K562 (cell line): ENCODE results near the gene STX18. TPM values are rescaled to one million over a fixed set of nuclear protein-coding genes. Genes with fewer than 3 reads are reported as not detected.
A peak's percentile ranks its signal among the peaks of the same experiment; 100 is the strongest.

Experiments
- ATAC-seq: fragments of 200-7000 bp; cut with Tn5 transposase; 3 replicates; pipeline ENCODE4 v1.9.1; 2020; ENCODE audit warnings: moderate library complexity
- BruUV-seq: library from RNA; stranded (reverse); fragments of 400-500 nt; replicated peaks from 2 replicates; lab custom pipeline; 2021; lab: Mats Ljungman, UMichigan
- CTCF ChIA-PET: fragments of 300-600 bp; formaldehyde crosslinking; extraction: SDS; loops from one replicate; lab custom pipeline; 2021; ENCODE audit warnings: low intra/inter-chr PET ratio; lab: Yijun Ruan, JAX
- POLR2A ChIA-PET: fragments of 300-600, 350-650 bp; sonication (Branson Sonifier 250); formaldehyde crosslinking; extraction: SDS; loops from one replicate; lab custom pipeline; 2021; ENCODE audit warnings: antibody characterized with exemption, inconsistent platforms; lab: Yijun Ruan, JAX
- DNase-seq, 4 experiments: peaks; one replicate each; pipeline versions ENCODE4 v3.0.0 to v3.0.0-alpha.2; 2011 to 2018; ENCODE audit warnings: low spot score in 3 of 4, mixed read lengths in 3 of 4; ENCODE audit errors: extremely low read depth in 1 of 4
- FAIRE-seq: peaks from 2 replicates; lab custom pipeline; 2011; peaks lifted over from hg19 to GRCh38; lab: Jason Lieb, UNC
- H2AFZ ChIP-seq: 2 replicates; pipeline ENCODE4 v1.6.0; 2011; ENCODE audit warnings: low read depth, low read length, control low read depth, inconsistent platforms
- H3K27ac ChIP-seq: fragments of 200-600 bp; 3 replicates; pipeline ENCODE4 v1.8.0; 2011; ENCODE audit warnings: low read depth, mild to moderate bottlenecking, control low read depth, inconsistent platforms, low read length, moderate library complexity, mixed read lengths; ENCODE audit errors: extremely low read depth
- H3K27me3 ChIP-seq, 2 experiments: fragments of 300-600 bp in 1 of 2; 2 replicates in 1 of 2; 3 replicates in 1 of 2; pipeline versions ENCODE4 v1.6.0 to v1.8.0; 2011; ENCODE audit warnings: inconsistent platforms in 2 of 2, low read length in 2 of 2, mild to moderate bottlenecking in 1 of 2, mixed read lengths in 1 of 2, moderate library complexity in 1 of 2; ENCODE audit not compliant: control insufficient read depth in 2 of 2, insufficient read depth in 2 of 2
- H3K36me3 ChIP-seq: fragments of 300-600 bp; 3 replicates; pipeline ENCODE4 v1.8.0; 2011; ENCODE audit warnings: mild to moderate bottlenecking, low read length, inconsistent platforms; ENCODE audit not compliant: control insufficient read depth, insufficient read depth
- H3K4me1 ChIP-seq, 2 experiments: fragments of 200-600 bp in 1 of 2; replicated peaks in 1 of 2; 2 replicates in 1 of 2; 3 replicates in 1 of 2; pipeline versions ENCODE4 v1.5.1 to v1.8.0; 2011; ENCODE audit warnings: inconsistent platforms in 2 of 2, low read length in 2 of 2, mild to moderate bottlenecking in 1 of 2, mixed read lengths in 1 of 2, moderate library complexity in 1 of 2; ENCODE audit not compliant: control insufficient read depth in 2 of 2, insufficient read depth in 2 of 2
- H3K4me2 ChIP-seq: 2 replicates; pipeline ENCODE4 v1.6.1; 2011; ENCODE audit warnings: low read length, control low read depth, inconsistent platforms, mixed read lengths; ENCODE audit not compliant: insufficient read depth
- H3K4me3 ChIP-seq: fragments of 200-600 bp; sonication (generic), shearing (Covaris generic); 2 replicates; pipeline ENCODE4 v1.5.1; 2016; ENCODE audit warnings: control low read depth, inconsistent platforms
- H3K79me2 ChIP-seq: fragments of 200-600 bp; 3 replicates; pipeline ENCODE4 v1.8.0; 2011; ENCODE audit warnings: low read length, inconsistent platforms; ENCODE audit not compliant: control insufficient read depth, insufficient read depth
- H3K9ac ChIP-seq, 2 experiments: 2 replicates each; pipeline versions ENCODE4 v1.6.0 to v1.6.1; 2011; ENCODE audit warnings: low read depth in 2 of 2, low read length in 2 of 2, control low read depth in 1 of 2, inconsistent platforms in 1 of 2, mild to moderate bottlenecking in 1 of 2, mixed read lengths in 1 of 2; ENCODE audit not compliant: insufficient read depth in 1 of 2
- H3K9me1 ChIP-seq: one replicate; pipeline ENCODE4 v1.6.0; 2011; ENCODE audit warnings: inconsistent platforms, mild to moderate bottlenecking, low read length, moderate library complexity; ENCODE audit not compliant: control insufficient read depth, insufficient read depth
- H3K9me3 ChIP-seq: replicated peaks from 2 replicates; pipeline ENCODE4 v1.5.1; 2011; ENCODE audit warnings: low read depth, low read length, inconsistent platforms; ENCODE audit not compliant: control insufficient read depth, insufficient read depth
- H4K20me1 ChIP-seq: replicated peaks from 2 replicates; pipeline ENCODE4 v1.6.1; 2011; ENCODE audit warnings: low read length, inconsistent platforms, mixed read lengths; ENCODE audit not compliant: control insufficient read depth, insufficient read depth
- CREM ChIP-seq: IDR thresholded peaks from 2 replicates; pipeline ENCODE4 v1.6.1; 2014; ENCODE audit warnings: antibody characterized with exemption, low read depth
- CTCFL ChIP-seq: IDR thresholded peaks from 2 replicates; pipeline ENCODE4 v1.6.1; 2011; ENCODE audit warnings: borderline replicate concordance, low read depth, mild to moderate bottlenecking, moderate library complexity, low read length; ENCODE audit not compliant: insufficient read depth, poor library complexity, severe bottlenecking
- DIDO1 ChIP-seq: fragments of 450-650 bp; IDR thresholded peaks from 2 replicates; pipeline ENCODE4 v1.6.1; 2016; ENCODE audit warnings: low read depth, missing biosample characterization, missing genetic modification characterization
- KAT2B ChIP-seq: IDR thresholded peaks from one replicate; pipeline ENCODE4 v1.6.1; 2012; ENCODE audit warnings: low read depth, mild to moderate bottlenecking, control low read depth, inconsistent platforms, low read length, moderate library complexity
- POLR2G ChIP-seq: fragments of 200-400 bp; formaldehyde crosslinking; IDR thresholded peaks from 2 replicates; pipeline ENCODE4 v1.6.1; 2017; ENCODE audit warnings: low read depth, mild to moderate bottlenecking, antibody characterized with exemption, low read length, moderate library complexity
- PURB ChIP-seq: sonication (generic); formaldehyde crosslinking; IDR thresholded peaks from 2 replicates; pipeline ENCODE4 v1.9.0; 2021; ENCODE audit warnings: low read depth, mild to moderate bottlenecking, missing genetic modification reagents
- WGBS: fragments of 100-300 bp; shearing (Covaris generic); methylation state at CpG from one replicate; pipeline ENCODE4 v1.1.6; 2016; ENCODE audit warnings: low coverage, mixed read lengths; ENCODE audit not compliant: insufficient coverage; ENCODE audit errors: missing lambda C conversion rate; 5-methylcytosine and 5-hydroxymethylcytosine counted together
- in situ Hi-C: fragments of 300-500 bp; cut with MboI; formaldehyde crosslinking; loops from 4 replicates; pipeline ENCODE4 v1.15.0; 2018; ENCODE audit warnings: inconsistent platforms, mixed read lengths
- intact Hi-C: fragments of 100-400 bp; cut with micrococcal nuclease; formaldehyde crosslinking; loops from 2 replicates; pipeline ENCODE4 v1.14.2; 2022
- polyA plus RNA-seq, 8 experiments: library from polyadenylated mRNA; depleted of rRNA in 4 of 8; stranded (reverse) in 5 of 8; unstranded in 3 of 8; fragments of >200 nt; fragmentation: Nextera tagmentation in 2 of 8; fragmentation: Illumina TruSeq in 1 of 8; extraction: Ambion mirVana in 2 of 8; extraction: Trizol in 1 of 8; gene quantifications; 2 replicates each; pipeline versions ENCODE4 v1.2.1 to v1.2.3, GENCODE V29; 2011 to 2014; ENCODE audit warnings: inconsistent platforms in 1 of 8, missing spikeins in 1 of 8
- total RNA-seq, 7 experiments: library from RNA; depleted of rRNA in 6 of 7; stranded (reverse); fragments of >200 nt in 6 of 7; fragmentation: Illumina TruSeq in 2 of 7; extraction: Trizol in 2 of 7; gene quantifications; 2 replicates each; pipeline versions ENCODE4 v1.2.1 to v1.2.3, GENCODE V29; 2011 to 2021; ENCODE audit warnings: low replicate concordance in 1 of 7

The STX18 gene
- total and polyA plus RNA-seq, 9 of the 15 experiments (the other 6 are each of a cell fraction or from before 2014, with no cell fraction given) = 6.2 to 41.7 (median 22.7) TPM

- Histone ChIP-seq H4K20me1 (peaks cover 3% of the 10 kb centered on the region; the same call in 1 of the 2 replicates), H3K9me3 (no peaks in the 10 kb centered on the region), H3K27me3 (peaks cover 9 to 53% of the 10 kb centered on the region in 2 experiments; a peak in 4 of 5 replicates), H3K4me1 (peaks cover 0 to 6% of the 10 kb centered on the region in 2 experiments; a peak in 2 of 5 replicates), H2AFZ (no peak overlapping the region), H3K9me1 (no peaks in the 10 kb centered on the region), H3K36me3 (peaks cover 12% of the 10 kb centered on the region; the same call in 2 of the 3 replicates), H3K9ac (no peak overlapping the region), H3K4me3 (no peak overlapping the region), H3K4me2 (no peak overlapping the region), H3K27ac (no peak overlapping the region), H3K79me2 (no peaks in the 10 kb centered on the region)
- in situ Hi-C loops (no loop called here), intact Hi-C loops (no loop called here)
- WGBS = 30% methylated on average over 17 of the region's 19 CpGs
- POLR2A ChIA-PET = interaction anchor here (0.6 kb wide), 1 partner anchor 11 kb away, joined by 3 read pairs; no protein-coding TSS in a partner anchor
- TF ChIP-seq KAT2B (no peak), POLR2G (peak; percentile 29), CTCFL (no peak), CREM (no peak), PURB (CRISPR knock-in tag) (no peak), DIDO1 (no peak)
- FAIRE-seq (no peak), ATAC-seq (no peak; the same call in 2 of the 3 replicates), DNase-seq (no peak)
- BruUV-seq = no TSS peak
- CTCF ChIA-PET = no interaction called here
Observed at GRCh38 chr4:4415107-4415805, 126.6 kb downstream of the STX18 start.
